AG10803 (cell line): Measurements from ENCODE around the gene CCT8L2.
"Not testable (repeated sequence)": the region's sequence is repeated elsewhere in the genome, so short reads cannot be mapped to it uniquely, and the experiment has no call there.

Experiments used
- DNase-seq: peaks from one replicate; pipeline ENCODE4 v3.0.0; 2010; ENCODE audit warnings: low read depth
- H3K4me3 ChIP-seq: 2 replicates; pipeline ENCODE4 v1.5.1; 2011; ENCODE audit warnings: mild to moderate bottlenecking, low read length, control low read depth
- TF ChIP-seq, protein P1 (sequence below): conservative IDR thresholded peaks from 2 replicates; pipeline ENCODE4 v1.5.1; 2011; ENCODE audit warnings: mild to moderate bottlenecking, low read length, control low read depth, inconsistent platforms

The CCT8L2 gene

DNA sequence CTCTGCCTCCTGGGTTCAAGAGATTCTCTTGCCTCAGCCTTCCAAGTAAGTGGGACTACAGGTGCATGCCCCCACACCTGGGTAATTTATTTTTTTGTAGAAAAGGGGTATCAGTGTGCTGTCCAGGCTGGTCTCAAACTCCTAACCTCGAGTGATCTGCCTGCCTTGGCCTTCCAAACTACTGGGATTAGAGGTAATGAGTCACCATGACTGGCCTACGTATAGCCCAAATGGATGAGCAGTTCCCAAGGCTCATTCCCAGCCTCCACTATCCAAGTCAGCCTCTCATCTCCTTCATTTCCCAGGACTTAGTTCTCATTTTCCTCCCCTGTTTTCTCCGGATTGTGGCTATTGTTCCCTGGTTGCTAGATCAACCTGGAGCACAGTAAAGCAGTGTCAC lies 5.6 kb downstream of the CCT8L2 start:
- TF ChIP-seq, protein P1, sequence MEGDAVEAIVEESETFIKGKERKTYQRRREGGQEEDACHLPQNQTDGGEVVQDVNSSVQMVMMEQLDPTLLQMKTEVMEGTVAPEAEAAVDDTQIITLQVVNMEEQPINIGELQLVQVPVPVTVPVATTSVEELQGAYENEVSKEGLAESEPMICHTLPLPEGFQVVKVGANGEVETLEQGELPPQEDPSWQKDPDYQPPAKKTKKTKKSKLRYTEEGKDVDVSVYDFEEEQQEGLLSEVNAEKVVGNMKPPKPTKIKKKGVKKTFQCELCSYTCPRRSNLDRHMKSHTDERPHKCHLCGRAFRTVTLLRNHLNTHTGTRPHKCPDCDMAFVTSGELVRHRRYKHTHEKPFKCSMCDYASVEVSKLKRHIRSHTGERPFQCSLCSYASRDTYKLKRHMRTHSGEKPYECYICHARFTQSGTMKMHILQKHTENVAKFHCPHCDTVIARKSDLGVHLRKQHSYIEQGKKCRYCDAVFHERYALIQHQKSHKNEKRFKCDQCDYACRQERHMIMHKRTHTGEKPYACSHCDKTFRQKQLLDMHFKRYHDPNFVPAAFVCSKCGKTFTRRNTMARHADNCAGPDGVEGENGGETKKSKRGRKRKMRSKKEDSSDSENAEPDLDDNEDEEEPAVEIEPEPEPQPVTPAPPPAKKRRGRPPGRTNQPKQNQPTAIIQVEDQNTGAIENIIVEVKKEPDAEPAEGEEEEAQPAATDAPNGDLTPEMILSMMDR: no peak
- H3K4me3 ChIP-seq: no peak overlapping the region
- DNase-seq: no peak

DNA sequence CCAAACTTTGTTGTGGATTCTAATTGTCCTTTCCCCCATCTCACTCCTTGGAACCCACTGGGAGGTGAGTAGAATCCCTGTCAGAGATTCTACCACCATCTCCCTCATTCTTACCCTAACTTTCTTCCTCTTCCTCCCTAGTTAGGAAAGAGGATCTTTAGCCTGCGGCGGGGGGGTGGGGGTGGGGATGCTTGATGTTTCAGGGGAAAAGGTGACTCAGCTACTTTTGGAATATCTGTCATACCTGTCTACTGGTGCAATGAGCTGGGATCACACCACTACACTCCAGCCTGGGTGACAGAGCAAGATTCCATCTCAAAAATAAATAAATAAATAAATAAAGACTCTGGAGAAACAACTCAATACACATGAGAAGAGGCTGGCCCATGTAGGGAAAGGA lies 6.4 kb downstream of the CCT8L2 start:
- no peak overlapping the region for H3K4me3 ChIP-seq
- TF ChIP-seq, protein P1: no peak
- no peak for DNase-seq

DNA sequence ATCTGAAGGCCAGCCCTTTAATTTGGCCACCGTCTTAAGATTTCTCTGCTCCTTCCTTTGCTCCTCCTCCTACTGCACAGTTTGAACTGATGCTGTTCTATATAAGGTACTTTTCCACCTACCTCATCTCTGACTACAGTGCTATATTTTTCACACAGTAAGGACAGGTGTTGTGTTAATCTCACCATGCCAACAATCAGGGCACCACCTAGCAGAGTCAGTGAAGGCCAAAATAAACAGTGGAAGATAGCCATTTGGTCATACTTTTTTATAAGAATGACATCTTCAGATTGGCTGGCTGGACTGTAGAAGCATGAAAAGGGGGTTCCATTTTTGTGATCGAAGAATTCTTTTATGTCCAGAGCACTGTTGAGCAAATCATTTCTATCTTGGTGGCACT lies 11.7 kb downstream of the CCT8L2 start:
- not testable (repeated sequence) for H3K4me3 ChIP-seq, DNase-seq

DNA sequence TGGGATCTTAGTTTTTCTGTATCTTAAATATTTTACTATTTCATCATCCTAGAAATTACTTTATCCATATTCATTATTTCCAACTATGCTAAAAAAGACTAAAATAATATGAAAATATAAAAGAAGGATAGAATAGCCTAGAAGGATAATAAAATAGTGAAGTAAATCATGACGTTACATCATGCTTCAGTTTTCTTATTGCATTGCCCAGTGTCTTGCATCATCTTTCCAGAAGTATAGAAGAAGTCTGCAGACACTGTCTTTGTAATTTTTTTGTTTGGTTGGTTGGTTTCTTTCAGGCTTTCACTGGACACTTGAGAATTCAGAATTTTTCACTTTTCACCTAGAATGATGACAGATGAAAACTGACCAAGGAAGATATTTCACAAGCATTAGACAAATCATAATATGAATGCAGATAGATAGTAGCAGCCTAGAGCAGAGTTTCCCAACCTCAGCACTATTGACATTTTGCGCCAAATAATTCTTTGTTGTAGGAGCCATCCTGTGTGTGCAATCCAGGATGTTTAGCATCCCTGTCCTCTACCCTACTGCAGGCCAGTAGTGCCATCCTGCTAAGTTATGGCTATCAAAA lies 23.3 kb downstream of the CCT8L2 start:
- not testable (repeated sequence) for DNase-seq, H3K4me3 ChIP-seq

DNA sequence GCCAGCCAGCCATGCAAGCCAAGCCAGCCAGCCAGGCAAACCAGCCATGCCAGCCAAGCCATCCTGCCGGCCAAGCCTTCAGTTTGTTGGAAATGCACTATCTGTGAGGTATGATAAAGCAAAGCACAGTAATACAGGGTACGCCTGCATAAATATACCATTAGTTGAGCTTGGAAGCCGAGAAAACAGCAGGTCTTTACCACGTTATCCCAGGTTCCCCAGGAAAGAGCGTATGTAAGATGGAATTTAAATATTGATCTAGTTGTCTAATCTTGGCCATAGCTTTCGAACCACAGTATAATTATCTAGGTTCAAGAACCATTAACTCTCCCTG lies 24.2 kb downstream of the CCT8L2 start:
- no peak overlapping the region for H3K4me3 ChIP-seq
- TF ChIP-seq, protein P1: no peak
- no peak for DNase-seq

DNA sequence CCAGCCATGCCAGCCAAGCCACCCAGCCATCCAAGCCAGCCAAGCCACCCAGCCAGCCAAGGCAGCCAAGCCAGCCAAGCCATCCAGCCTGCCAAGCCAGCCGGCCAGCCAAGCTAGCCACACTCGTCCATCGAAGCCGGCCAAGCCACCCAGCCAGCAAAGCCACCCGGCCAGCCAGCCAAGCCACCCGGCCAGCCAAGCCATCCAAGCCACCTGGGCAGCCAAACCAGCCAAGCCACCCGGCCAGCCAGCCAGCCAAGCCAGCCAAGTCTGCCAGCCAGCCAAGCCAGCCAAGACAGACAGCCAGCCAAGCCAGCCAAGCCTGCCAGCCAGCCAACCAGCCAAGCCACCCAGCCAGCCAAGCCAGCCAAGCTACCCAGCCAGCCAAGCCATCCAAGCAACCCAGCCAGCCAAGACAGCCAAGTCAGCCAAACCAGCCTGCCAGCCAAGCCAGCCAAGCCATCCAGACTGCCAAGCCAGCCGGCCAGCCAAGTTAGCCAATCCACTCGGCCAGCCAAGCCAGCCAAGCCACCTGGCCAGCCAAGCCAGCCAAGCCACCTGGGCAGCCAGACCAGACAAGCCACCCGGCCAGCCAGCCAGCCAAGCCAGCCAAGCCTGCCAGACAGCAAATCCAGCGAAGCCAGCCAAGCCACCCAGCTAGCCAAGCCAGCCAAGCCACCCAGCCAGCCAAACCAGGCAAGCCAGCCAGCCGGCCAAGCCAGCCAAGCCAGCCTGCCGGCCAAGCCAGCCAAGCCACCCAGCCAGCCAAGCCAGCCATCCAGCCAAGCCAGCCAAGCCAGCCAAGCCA lies 24.8 kb downstream of the CCT8L2 start:
- DNase-seq, H3K4me3 ChIP-seq: not testable (repeated sequence)

DNA sequence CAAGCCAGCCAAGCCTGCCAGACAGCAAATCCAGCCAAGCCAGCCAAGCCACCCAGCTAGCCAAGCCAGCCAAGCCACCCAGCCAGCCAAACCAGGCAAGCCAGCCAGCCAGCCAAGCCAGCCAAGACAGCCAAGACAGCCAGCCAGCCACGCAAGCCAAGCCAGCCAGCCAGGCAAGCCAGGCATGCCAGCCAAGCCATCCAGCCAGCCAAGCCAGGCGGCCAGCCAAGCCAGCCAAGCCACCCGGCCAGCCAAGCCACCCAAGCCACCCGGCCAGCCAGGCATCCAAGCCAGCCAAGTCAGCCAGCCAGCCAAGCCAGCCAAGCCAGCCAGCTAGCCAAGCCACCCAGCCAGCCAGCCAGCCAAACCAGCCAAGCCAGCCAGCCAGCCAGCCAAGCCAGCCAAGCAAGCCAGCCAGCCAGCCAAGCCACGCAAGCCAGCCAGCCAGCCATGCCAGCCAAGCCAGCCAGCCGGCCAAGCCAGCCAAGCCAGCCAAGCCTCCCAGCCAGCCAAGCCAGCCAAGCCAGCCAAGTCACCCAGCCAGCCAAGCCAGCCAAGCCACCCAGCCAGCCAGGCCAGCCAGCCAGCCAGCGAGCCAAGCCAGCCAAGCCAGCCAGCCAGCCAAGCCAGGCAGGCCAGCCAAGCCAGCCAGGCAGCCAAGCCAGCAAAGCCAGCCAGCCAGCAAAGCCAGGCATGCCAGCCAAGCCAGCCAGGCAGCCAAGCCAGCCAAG lies 26.0 kb downstream of the CCT8L2 start:
- H3K4me3 ChIP-seq, DNase-seq: not testable (repeated sequence)

DNA sequence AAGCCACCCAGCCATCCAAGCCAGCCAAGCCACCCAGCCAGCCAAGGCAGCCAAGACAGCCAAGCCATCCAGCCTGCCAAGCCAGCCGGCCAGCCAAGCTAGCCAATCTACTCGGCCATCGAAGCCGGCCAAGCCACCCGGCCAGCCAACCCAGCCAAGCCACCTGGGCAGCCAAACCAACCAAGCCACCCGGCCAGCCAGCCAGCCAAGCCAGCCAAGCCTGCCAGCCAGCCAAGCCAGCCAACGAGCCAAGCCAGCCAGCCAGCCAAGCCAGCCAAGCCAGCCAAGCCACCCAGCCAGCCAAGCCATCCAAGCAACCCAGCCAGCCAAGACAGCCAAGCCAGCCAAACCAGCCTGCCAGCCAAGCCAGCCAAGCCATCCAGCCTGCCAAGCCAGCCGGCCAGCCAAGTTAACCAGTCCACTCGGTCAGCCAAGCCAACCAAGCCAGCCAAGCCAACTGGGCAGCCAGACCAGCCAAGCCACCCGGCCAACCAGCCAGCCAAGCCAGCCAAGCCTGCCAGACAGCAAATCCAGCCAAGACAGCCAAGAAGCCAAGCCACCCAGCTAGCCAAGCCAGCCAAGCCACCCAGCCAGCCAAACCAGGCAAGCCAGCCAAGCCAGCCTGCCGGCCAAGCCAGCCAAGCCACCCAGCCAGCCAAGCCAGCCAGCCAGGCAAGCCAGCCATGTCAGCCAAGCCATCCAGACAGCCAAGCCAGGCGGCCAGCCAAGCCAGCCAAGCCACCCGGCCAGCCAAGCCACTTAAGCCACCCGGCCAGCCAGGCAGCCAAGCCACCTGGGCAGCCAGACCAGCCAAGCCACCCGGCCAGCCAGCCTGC lies 26.8 kb downstream of the CCT8L2 start:
- not testable (repeated sequence) for H3K4me3 ChIP-seq, DNase-seq

DNA sequence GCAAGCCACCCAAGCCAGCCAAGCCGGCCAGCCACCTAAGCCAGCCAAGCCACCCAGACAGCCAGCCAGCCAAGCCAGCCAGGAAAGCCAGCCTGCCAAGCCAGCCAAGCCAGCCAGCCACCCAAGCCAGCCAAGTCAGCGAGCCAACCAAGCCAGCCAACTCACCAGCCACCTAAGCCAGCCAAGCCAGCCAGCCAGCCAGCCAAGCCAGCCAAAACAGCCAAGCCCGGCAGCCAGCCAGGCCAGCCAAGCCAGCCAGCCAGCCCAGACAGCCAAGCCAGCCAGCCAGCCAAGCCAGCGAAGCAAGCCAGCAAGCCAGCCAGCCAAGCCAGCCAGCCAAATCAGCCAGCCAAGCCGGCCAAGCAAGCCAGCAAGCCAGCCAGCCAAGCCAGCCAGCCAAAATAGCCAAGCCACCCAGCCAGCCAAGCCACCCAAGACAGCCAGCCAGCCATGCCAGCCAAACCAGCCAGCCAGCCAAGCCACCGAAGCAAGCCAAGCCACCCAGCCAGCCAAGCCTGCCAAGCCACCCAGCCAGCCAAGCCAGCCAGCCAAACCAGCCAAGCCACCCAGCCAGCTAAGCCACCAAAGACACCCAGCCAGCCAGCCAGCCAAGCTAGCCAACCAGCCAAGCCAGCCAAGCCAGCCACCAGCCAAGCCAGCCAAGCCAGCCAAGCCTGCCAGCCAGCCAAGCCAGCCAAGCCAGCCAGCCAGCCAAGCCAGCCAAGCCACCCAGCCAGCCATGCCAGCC lies 27.6 kb downstream of the CCT8L2 start:
- not testable (repeated sequence) for H3K4me3 ChIP-seq, DNase-seq
